Measurements from ENCODE around the gene GRB10.
A peak's percentile ranks its signal among the peaks of the same experiment; 100 is the strongest.

Gene GRB10

GRCh38 chr7:50651271-50651989 is 131.3 kb downstream of the GRB10 start:
- DNase-seq = no peak

GRCh38 chr7:50650057-50650664 is 132.5 kb downstream of the GRB10 start:
- DNase-seq = no peak

GRCh38 chr7:50649259-50649885 is 133.3 kb downstream of the GRB10 start:
- no peak for DNase-seq

- DNase-seq = no peak
These were observed 134.0 kb downstream of the GRB10 start for GRCh38 chr7:50648570-50649169.

GRCh38 chr7:50648076-50648475 is 134.6 kb downstream of the GRB10 start:
- no peak for DNase-seq

GRCh38 chr7:50647286-50647980 is 135.3 kb downstream of the GRB10 start:
- DNase-seq = no peak

GRCh38 chr7:50646069-50646468 is 136.6 kb downstream of the GRB10 start:
- DNase-seq = no peak

- no peak for DNase-seq
These were observed 137.5 kb downstream of the GRB10 start for GRCh38 chr7:50645186-50645585.

- no peak for DNase-seq
These were observed 138.1 kb downstream of the GRB10 start for GRCh38 chr7:50644586-50644985.

GRCh38 chr7:50644114-50644513 is 138.6 kb downstream of the GRB10 start:
- no peak for DNase-seq

GRCh38 chr7:50641442-50642405 is 141.0 kb downstream of the GRB10 start:
- DNase-seq = no peak

GRCh38 chr7:50640779-50641178 is 141.9 kb downstream of the GRB10 start:
- DNase-seq = no peak

- no peak for DNase-seq
These were observed 142.4 kb downstream of the GRB10 start for GRCh38 chr7:50640256-50640655.

- no peak for DNase-seq
These were observed 144.7 kb downstream of the GRB10 start for GRCh38 chr7:50637725-50638643.

GRCh38 chr7:50634378-50634777 is 148.3 kb downstream of the GRB10 start:
- DNase-seq = no peak

GRCh38 chr7:50633414-50633710 is 149.3 kb downstream of the GRB10 start:
- no peak for DNase-seq

GRCh38 chr7:50632561-50633413 is 149.9 kb downstream of the GRB10 start:
- peak; percentile 52 for DNase-seq

- DNase-seq = no peak
These were observed 151.1 kb downstream of the GRB10 start for GRCh38 chr7:50631639-50632038.

- no peak for DNase-seq
These were observed 151.6 kb downstream of the GRB10 start for GRCh38 chr7:50631100-50631499.

Measured in activated T-cell treated with anti-CD3 and anti-CD28 coated beads, Interleukin-2, amount 50 U/mL, for 1 hour (primary cell).